Renal cortical epithelial cell (primary cell): Measurements from ENCODE around the gene CNST. TPM values are rescaled to one million over a fixed set of nuclear protein-coding genes. Genes with fewer than 3 reads are reported as not detected.
"Not testable (repeated sequence)": the region's sequence is repeated elsewhere in the genome, so short reads cannot be mapped to it uniquely, and the experiment has no call there.

Source experiments
- DNase-seq: peaks from one replicate; pipeline ENCODE4 v3.0.0-alpha.2; 2011; ENCODE audit warnings: low read depth
- total RNA-seq: library from RNA; depleted of rRNA; stranded (reverse); fragments of >200 nt; gene quantifications from 2 replicates; pipeline ENCODE4 v1.2.3, GENCODE V29; 2014

The CNST gene
- total RNA-seq, 1 donor from 2014 or later, result 27.1 TPM

- DNase-seq, result no peak
Measured at GRCh38 chr1:246587032-246587431, 20.8 kb downstream of the CNST start.

- no peak for DNase-seq
Measured at GRCh38 chr1:246587606-246588005, 21.4 kb downstream of the CNST start.

GRCh38 chr1:246588159-246588721 lies 22.0 kb downstream of the CNST start:
- no peak for DNase-seq

GRCh38 chr1:246589919-246590318 lies 23.7 kb downstream of the CNST start:
- not testable (repeated sequence) for DNase-seq

GRCh38 chr1:246591047-246591446 lies 24.8 kb downstream of the CNST start:
- DNase-seq, result no peak

GRCh38 chr1:246591504-246591903 lies 25.2 kb downstream of the CNST start:
- DNase-seq, result no peak

GRCh38 chr1:246591958-246592357 lies 25.7 kb downstream of the CNST start:
- no peak for DNase-seq

- peak; percentile 9 for DNase-seq
Measured at GRCh38 chr1:246592695-246593094, 26.4 kb downstream of the CNST start.

GRCh38 chr1:246595146-246595545 lies 28.9 kb downstream of the CNST start:
- no peak for DNase-seq

- DNase-seq, result peak; percentile 54
Measured at GRCh38 chr1:246597340-246597739, 31.1 kb downstream of the CNST start.

GRCh38 chr1:246597971-246598370 lies 31.7 kb downstream of the CNST start:
- no peak for DNase-seq

- no peak for DNase-seq
Measured at GRCh38 chr1:246599315-246599714, 33.1 kb downstream of the CNST start.

GRCh38 chr1:246600579-246600978 lies 34.3 kb downstream of the CNST start:
- DNase-seq, result no peak

GRCh38 chr1:246602194-246602593 lies 35.9 kb downstream of the CNST start:
- no peak for DNase-seq

- not testable (repeated sequence) for DNase-seq
Measured at GRCh38 chr1:246605231-246605630, 39.0 kb downstream of the CNST start.

GRCh38 chr1:246607462-246607861 lies 41.2 kb downstream of the CNST start:
- DNase-seq, result no peak

- peak; percentile 95 for DNase-seq
Measured at GRCh38 chr1:246608616-246609376, 42.5 kb downstream of the CNST start.

GRCh38 chr1:246609632-246610031 lies 43.4 kb downstream of the CNST start:
- DNase-seq, result no peak

- peak; percentile 57 for DNase-seq
Measured at GRCh38 chr1:246613096-246613758, 47.0 kb downstream of the CNST start.

GRCh38 chr1:246617156-246617555 lies 50.9 kb downstream of the CNST start:
- DNase-seq, result no peak

- no peak for DNase-seq
Measured at GRCh38 chr1:246617768-246618167, 51.5 kb downstream of the CNST start.

- no peak for DNase-seq
Measured at GRCh38 chr1:246618240-246618808, 52.1 kb downstream of the CNST start.
